ENCODE data around the gene DUOXA2.

DUOXA2 gene

DNA sequence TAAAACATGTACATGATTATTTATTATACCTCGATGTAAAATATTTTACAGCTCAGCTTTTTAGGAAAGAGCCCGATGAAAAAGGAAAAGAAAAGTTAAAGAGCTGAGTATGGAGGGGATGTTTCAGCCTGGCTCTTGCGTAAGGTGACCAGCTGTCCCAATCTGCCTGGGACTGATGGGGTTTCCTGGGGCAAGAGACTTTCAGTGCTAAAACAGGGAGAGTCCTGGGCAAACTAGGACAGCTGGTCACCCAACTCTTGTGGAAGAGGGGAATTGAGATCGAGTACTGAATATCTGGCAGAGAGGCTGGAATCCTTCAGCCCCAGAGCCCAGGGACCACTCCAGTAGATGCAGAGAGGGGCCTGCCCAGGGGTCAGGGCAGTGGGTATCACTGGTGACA, 21.1 kb upstream of the DUOXA2 start:
- TF ChIP-seq, protein P1, sequence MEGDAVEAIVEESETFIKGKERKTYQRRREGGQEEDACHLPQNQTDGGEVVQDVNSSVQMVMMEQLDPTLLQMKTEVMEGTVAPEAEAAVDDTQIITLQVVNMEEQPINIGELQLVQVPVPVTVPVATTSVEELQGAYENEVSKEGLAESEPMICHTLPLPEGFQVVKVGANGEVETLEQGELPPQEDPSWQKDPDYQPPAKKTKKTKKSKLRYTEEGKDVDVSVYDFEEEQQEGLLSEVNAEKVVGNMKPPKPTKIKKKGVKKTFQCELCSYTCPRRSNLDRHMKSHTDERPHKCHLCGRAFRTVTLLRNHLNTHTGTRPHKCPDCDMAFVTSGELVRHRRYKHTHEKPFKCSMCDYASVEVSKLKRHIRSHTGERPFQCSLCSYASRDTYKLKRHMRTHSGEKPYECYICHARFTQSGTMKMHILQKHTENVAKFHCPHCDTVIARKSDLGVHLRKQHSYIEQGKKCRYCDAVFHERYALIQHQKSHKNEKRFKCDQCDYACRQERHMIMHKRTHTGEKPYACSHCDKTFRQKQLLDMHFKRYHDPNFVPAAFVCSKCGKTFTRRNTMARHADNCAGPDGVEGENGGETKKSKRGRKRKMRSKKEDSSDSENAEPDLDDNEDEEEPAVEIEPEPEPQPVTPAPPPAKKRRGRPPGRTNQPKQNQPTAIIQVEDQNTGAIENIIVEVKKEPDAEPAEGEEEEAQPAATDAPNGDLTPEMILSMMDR (conservative IDR thresholded peaks at IDR 0.05; ENCODE audit: low read depth, low read length) = no peak
- DNase-seq (ENCODE audit: low read depth) = no peak
- H3K4me3 ChIP-seq (ENCODE audit: low read length) = no peak overlapping the region

DNA sequence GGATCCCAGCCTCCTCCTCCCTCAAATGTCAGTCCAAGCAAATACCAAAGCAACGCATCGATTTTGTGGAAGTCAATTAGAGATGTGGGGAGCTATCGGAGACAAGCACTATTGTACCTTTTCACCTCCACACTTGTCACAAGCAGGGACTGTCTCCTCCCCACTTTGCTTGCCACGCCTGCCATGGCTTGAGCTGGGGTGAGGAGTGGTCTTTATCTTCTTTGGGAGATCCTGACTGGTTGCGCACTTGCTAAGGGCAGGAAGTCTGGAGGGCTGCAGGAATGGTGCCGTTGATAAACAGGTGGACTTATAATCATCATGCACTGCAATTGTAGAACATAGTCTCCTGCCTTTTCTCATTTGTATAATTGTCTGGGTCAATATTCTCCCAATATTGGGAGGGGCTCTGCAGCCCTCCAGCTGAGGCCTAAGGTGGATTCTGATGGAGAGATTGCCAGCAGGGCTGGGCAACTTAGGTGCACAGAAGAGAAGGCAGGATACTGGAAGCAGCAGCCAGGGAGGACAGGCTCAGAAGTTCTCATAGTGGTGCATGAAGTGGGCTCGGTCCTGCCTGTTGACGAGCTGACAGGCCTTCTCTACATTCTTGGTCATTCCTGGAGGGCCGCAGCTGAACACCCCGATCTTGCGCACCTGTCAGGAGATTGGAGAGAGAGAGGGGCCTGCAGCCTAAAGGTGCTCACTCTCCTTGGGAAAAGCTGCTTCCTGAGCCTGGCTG, 20.3 kb upstream of the DUOXA2 start:
- no peak for DNase-seq (ENCODE audit: low read depth)
- TF ChIP-seq, protein P1 (conservative IDR thresholded peaks at IDR 0.05; ENCODE audit: low read depth, low read length) = no peak
- no peak overlapping the region for H3K4me3 ChIP-seq (ENCODE audit: low read length)

DNA sequence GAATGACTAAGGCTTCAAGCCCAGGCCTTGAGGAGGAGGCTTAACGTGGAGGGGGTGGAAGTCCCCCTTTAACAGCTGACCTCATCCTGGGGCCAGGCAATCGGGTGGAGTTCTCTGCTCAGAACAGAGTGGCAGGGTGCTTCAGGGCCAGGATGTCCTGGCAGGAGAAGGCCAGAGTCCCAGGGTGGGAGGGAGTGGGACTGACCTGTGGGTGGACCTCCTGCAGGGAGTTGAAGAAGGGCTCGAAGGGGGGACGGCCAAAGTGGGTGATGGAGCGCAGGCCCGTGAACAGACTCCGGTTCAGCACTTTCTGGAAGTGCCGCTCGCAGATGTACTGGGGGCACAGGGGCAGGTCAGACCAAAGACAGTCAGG, 19.8 kb upstream of the DUOXA2 start:
- H3K4me3 ChIP-seq (ENCODE audit: low read length) = no peak overlapping the region
- DNase-seq (ENCODE audit: low read depth) = no peak
- TF ChIP-seq, protein P1 (conservative IDR thresholded peaks at IDR 0.05; ENCODE audit: low read depth, low read length) = no peak

DNA sequence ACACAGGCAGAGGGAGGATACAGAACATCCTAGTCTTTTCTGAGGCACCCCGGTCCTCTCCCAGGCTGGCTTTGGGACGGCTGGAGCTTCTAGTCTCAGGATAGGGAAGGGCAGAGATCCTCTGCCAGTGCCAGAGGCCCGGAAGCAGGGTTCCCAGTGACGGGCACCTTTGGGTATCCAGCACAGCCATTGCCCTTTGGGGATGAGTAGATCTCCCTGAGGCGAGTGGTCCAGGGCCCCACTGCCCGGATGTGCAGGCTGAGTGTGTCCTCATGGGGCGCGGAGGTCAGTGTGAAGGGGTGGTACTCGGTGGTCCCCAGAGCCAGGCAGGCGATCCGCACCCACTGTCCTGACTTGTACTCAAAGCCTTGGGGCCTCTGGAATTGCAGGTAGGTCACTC, 18.5 kb upstream of the DUOXA2 start:
- DNase-seq (ENCODE audit: low read depth) = no peak
- no peak overlapping the region for H3K4me3 ChIP-seq (ENCODE audit: low read length)
- TF ChIP-seq, protein P1 (conservative IDR thresholded peaks at IDR 0.05; ENCODE audit: low read depth, low read length) = no peak

DNA sequence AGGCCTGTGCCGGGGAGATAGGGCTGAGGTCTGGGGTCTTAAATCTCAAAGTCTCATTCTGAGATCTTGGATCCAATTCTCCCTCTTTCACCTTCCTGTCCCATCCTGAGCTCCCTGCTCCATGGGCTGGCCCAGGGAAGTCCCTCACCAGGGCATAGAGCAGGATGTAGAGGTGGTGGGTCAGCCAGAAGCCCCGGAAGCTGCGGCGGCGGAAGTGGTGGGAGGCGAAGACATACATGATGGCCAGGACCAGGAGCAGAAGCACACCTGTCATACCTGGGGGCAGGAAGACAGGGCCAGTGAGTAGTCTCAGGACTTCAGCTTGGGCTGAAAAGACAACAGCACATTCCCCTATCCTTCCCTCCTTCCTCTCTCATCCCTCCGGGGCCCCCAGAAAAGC, 16.7 kb upstream of the DUOXA2 start:
- TF ChIP-seq, protein P1 (conservative IDR thresholded peaks at IDR 0.05; ENCODE audit: low read depth, low read length) = no peak
- DNase-seq (ENCODE audit: low read depth) = no peak
- no peak overlapping the region for H3K4me3 ChIP-seq (ENCODE audit: low read length)

DNA sequence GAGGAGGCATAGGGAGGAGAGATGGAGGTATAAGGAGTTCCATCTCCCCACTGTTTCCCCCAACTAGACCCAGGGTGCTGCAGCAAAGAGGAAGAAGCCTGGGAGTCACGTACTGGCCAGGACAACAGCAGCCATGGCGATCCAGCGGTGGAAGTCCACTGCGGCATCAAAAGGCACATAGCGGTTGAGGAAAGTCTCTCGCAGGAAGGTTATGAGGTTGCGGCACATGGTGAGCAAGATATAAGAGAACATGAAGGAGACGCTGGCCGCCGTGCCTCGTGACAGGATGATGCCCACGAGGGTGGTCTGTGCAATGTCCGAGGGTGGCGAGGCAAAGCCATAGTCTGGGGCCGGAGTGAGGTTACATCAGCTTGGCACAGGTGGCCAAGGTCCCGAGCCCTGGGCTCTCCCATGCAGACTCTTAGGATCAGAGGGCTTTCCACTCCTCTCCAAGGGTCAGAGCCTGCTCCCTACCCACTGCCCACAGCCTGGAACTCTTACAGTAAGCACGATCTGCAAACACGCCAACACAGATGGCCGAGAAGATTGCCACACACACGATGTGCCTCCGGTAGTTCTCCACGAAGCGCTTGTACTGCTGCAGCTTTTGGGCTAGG, 14.5 kb upstream of the DUOXA2 start:
- no peak overlapping the region for H3K4me3 ChIP-seq (ENCODE audit: low read length)
- no peak for DNase-seq (ENCODE audit: low read depth)
- TF ChIP-seq, protein P1 (conservative IDR thresholded peaks at IDR 0.05; ENCODE audit: low read depth, low read length) = no peak
